Activated CD4-positive, alpha-beta memory T cell treated with anti-CD3 and anti-CD28 coated beads for 36 hours (primary cell): Measurements from ENCODE around the gene GRK5. TPM values are rescaled to one million over a fixed set of nuclear protein-coding genes. Genes with fewer than 3 reads are reported as not detected.

ENCODE experiments used
- CTCF ChIA-PET: fragments of 350-600 bp; sonication (Branson Sonifier 250); formaldehyde crosslinking; loops from one replicate; lab custom pipeline; 2021; ENCODE audit warnings: antibody characterized with exemption, inconsistent platforms; lab: Charles Lee
- POLR2A ChIA-PET: fragments of 350-600 bp; sonication (Branson Sonifier 250); formaldehyde crosslinking; loops from one replicate; lab custom pipeline; 2021; ENCODE audit warnings: antibody characterized with exemption; lab: Charles Lee
- DNase-seq: peaks from one replicate; pipeline ENCODE4 v3.0.0-alpha.2; 2020
- H3K27ac Mint-ChIP-seq: one replicate; pipeline ENCODE4 v1.8.0; 2021; ENCODE audit warnings: mixed read lengths
- H3K27me3 Mint-ChIP-seq: one replicate; pipeline ENCODE4 v1.8.0; 2021; ENCODE audit warnings: mixed read lengths
- H3K36me3 Mint-ChIP-seq: one replicate; pipeline ENCODE4 v1.8.0; 2021; ENCODE audit warnings: mixed read lengths
- H3K4me1 Mint-ChIP-seq: one replicate; pipeline ENCODE4 v1.8.0; 2021; ENCODE audit warnings: low read depth, mixed read lengths
- H3K4me3 Mint-ChIP-seq: one replicate; pipeline ENCODE4 v1.8.0; 2021; ENCODE audit warnings: mild to moderate bottlenecking, mixed read lengths
- H3K9me3 Mint-ChIP-seq: one replicate; pipeline ENCODE4 v1.8.0; 2021; ENCODE audit warnings: mixed read lengths
- intact Hi-C: fragments of 100-400 bp; cut with micrococcal nuclease; formaldehyde crosslinking; loops from one replicate; pipeline ENCODE4 v1.15.1; 2023
- total RNA-seq, 2 experiments: library from RNA; stranded (reverse); gene quantifications; one replicate each; pipeline ENCODE4 v1.2.3, GENCODE V29; 2021

GRK5 gene
- total RNA-seq, 2 experiments from 2014 or later: 22.7 to 23.0 TPM

DNA sequence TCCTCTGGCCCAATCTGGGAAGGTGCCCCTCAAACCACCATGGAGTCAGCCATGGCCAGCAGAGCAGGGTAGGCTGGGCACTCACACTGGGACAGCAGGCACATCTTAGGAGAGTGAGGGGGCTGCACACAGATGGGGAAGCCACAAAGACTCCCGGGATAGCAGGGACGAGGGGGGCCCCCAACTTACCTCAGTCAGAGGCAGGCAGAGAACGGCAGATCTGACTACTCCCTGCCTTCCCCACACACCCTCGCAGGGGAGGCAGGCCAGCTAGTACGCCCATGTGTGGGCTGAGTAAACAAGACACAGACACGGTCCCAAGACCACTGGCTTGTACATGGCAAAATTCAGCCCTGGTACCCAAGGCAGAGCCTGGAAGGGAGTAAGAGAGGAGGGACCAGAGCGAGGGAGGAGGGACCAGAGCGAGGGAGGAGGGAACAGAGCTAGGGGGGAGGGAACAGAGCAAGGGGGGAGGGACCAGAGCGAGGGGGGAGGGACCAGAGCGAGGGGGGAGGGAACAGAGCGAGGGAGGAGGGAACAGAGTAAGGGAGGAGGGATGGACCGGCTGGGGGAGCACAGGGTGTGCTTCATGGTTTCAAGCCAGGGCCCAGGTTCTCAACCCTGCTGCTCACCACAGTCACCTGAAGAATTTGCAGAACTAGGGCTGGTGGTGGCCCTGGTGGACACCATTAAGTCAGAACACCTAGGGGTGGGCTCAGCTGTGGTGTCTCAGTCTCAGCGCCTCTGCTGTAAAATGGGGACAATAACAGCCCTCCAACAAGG is 261.4 kb downstream of the GRK5 start:
- Mint-ChIP-seq H3K27ac (no peak overlapping the region), H3K9me3 (no peaks in the 10 kb centered on the region), H3K27me3 (no peaks in the 10 kb centered on the region), H3K4me1 (peaks cover 17% of the 10 kb centered on the region), H3K4me3 (no peak overlapping the region), H3K36me3 (no peaks in the 10 kb centered on the region)
- ChIA-PET POLR2A (no interaction called here), CTCF (no interaction called here)
- intact Hi-C loops: no loop called here
- DNase-seq: no peak

GRCh38 chr10:119469325-119469707 is 261.9 kb downstream of the GRK5 start:
- H3K27me3 Mint-ChIP-seq: no peaks in the 10 kb centered on the region
- no peak overlapping the region for H3K4me3 Mint-ChIP-seq
- H3K27ac Mint-ChIP-seq: no peak overlapping the region
- ChIA-PET POLR2A (no interaction called here), CTCF (no interaction called here)
- H3K36me3 Mint-ChIP-seq: no peaks in the 10 kb centered on the region
- peaks cover 17% of the 10 kb centered on the region for H3K4me1 Mint-ChIP-seq
- H3K9me3 Mint-ChIP-seq: peaks cover 2% of the 10 kb centered on the region
- DNase-seq: no peak
- intact Hi-C loops: no loop called here

- H3K27me3 Mint-ChIP-seq: no peaks in the 10 kb centered on the region
- ChIA-PET POLR2A (no interaction called here), CTCF (no interaction called here)
- H3K9me3 Mint-ChIP-seq: peaks cover 2% of the 10 kb centered on the region
- no peak for DNase-seq
- H3K4me3 Mint-ChIP-seq: no peak overlapping the region
- no peaks in the 10 kb centered on the region for H3K36me3 Mint-ChIP-seq
- H3K27ac Mint-ChIP-seq: no peak overlapping the region
- intact Hi-C loops: no loop called here
- peaks cover 17% of the 10 kb centered on the region for H3K4me1 Mint-ChIP-seq
These were observed 262.5 kb downstream of the GRK5 start for GRCh38 chr10:119469846-119470245.

- intact Hi-C loops: no loop called here
- Mint-ChIP-seq H3K9me3 (peaks cover 2% of the 10 kb centered on the region), H3K4me1 (peaks cover 9% of the 10 kb centered on the region), H3K4me3 (no peak overlapping the region), H3K27me3 (no peaks in the 10 kb centered on the region), H3K36me3 (no peaks in the 10 kb centered on the region), H3K27ac (no peak overlapping the region)
- DNase-seq: no peak
- POLR2A ChIA-PET: no interaction called here
- CTCF ChIA-PET: interaction anchor here (2.3 kb wide), 1 partner anchor 26 kb away, joined by 8 read pairs; no protein-coding TSS in a partner anchor
These were observed 263.7 kb downstream of the GRK5 start for GRCh38 chr10:119470920-119471702.

DNA sequence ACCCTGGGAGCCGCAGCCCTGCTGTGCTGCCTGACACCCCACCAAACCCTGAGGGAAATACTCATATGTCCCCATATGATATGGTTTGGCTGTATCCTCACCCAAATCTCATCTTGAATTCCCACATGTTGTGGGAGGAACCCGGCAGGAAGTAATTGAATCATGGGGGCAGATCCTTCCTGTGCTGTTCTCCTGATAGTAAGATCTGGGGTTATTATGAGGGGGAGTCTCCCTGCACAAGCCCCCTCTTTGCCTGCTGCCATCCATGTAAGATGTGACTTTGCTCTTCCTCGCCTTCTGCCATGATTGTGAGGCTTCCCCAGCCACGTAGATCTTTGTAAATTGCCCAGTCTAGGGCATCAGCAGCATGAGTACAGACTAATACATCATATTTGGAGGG is 266.4 kb downstream of the GRK5 start:
- Mint-ChIP-seq H3K36me3 (no peaks in the 10 kb centered on the region), H3K9me3 (peaks cover 2% of the 10 kb centered on the region), H3K4me3 (no peak overlapping the region), H3K27me3 (no peaks in the 10 kb centered on the region), H3K4me1 (peaks cover 23% of the 10 kb centered on the region), H3K27ac (no peak overlapping the region)
- no peak for DNase-seq
- POLR2A ChIA-PET: no interaction called here
- CTCF ChIA-PET: no interaction called here
- intact Hi-C loops: no loop called here

GRCh38 chr10:119474606-119475005 is 267.2 kb downstream of the GRK5 start:
- Mint-ChIP-seq H3K36me3 (no peaks in the 10 kb centered on the region), H3K4me1 (peaks cover 31% of the 10 kb centered on the region), H3K4me3 (no peak overlapping the region), H3K27ac (no peak overlapping the region), H3K27me3 (no peaks in the 10 kb centered on the region), H3K9me3 (peaks cover 2% of the 10 kb centered on the region)
- CTCF ChIA-PET: interaction anchor here (0.9 kb wide), 1 partner anchor 268 kb away, joined by 3 read pairs; the partner anchor contains the start of gene GRK5
- POLR2A ChIA-PET: no interaction called here
- intact Hi-C loops: loop anchor here (5.0 kb wide), 1 partner anchor 167 kb away; no protein-coding TSS in a partner anchor
- DNase-seq: no peak

GRCh38 chr10:119477444-119477843 is 270.1 kb downstream of the GRK5 start:
- intact Hi-C loops: loop anchor here (5.0 kb wide), 1 partner anchor 170 kb away; no protein-coding TSS in a partner anchor
- Mint-ChIP-seq H3K4me3 (no peak overlapping the region), H3K27ac (no peak overlapping the region), H3K27me3 (no peaks in the 10 kb centered on the region), H3K9me3 (peaks cover 2% of the 10 kb centered on the region), H3K36me3 (no peaks in the 10 kb centered on the region), H3K4me1 (peaks cover 33% of the 10 kb centered on the region)
- DNase-seq: no peak
- CTCF ChIA-PET: interaction anchor here (0.7 kb wide), 1 partner anchor 60 kb away, joined by 3 read pairs; no protein-coding TSS in a partner anchor
- POLR2A ChIA-PET: no interaction called here

DNA sequence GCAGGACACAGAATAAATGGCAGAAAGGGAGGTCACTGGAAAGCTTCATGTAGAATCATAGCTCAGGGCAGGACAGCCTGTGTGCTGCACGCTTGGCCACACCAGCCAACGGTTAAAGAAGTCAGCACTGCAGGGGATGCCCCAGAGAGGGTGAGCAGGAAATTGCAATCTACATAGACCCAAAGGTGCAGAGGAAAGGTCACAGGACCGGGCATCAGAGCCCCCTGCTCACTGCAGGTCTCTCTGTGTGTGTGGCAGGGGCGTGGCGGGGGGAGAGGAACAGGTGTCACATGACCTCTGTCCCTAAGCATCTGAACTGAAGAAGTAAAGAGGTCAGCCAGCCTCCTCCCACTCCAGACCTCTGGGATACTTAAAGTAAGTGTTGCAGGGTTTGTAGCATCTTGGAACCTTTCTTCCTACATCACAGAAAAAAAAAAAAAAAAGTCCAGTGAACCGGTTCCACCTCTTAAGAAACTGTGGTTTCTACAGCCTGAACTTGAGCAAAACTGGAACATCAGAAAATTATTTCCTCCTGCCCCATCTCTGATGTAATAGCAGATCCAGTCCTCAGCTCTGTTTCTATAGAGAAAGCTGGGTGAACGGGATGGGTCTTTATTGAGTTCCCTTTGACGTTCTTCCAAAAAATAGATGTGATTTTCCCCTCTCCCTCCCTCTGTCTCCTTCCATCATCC is 270.9 kb downstream of the GRK5 start:
- intact Hi-C loops: loop anchor here (1.0 to 5.0 kb wide), 4 partner anchors 17 to 171 kb away; no protein-coding TSS in a partner anchor
- ChIA-PET POLR2A (no interaction called here), CTCF (interaction anchor here (0.6 to 3.1 kb wide), 6 partner anchors 11 to 279 kb away, joined by 3 to 14 read pairs (median 3); no protein-coding TSS in a partner anchor)
- peak; percentile 67 for DNase-seq
- peaks cover 33% of the 10 kb centered on the region for H3K4me1 Mint-ChIP-seq
- no peaks in the 10 kb centered on the region for H3K36me3 Mint-ChIP-seq
- H3K4me3 Mint-ChIP-seq: peak overlapping the region; percentile 17
- no peaks in the 10 kb centered on the region for H3K27me3 Mint-ChIP-seq
- H3K9me3 Mint-ChIP-seq: peaks cover 2% of the 10 kb centered on the region
- peak overlapping the region; percentile 49 for H3K27ac Mint-ChIP-seq

DNA sequence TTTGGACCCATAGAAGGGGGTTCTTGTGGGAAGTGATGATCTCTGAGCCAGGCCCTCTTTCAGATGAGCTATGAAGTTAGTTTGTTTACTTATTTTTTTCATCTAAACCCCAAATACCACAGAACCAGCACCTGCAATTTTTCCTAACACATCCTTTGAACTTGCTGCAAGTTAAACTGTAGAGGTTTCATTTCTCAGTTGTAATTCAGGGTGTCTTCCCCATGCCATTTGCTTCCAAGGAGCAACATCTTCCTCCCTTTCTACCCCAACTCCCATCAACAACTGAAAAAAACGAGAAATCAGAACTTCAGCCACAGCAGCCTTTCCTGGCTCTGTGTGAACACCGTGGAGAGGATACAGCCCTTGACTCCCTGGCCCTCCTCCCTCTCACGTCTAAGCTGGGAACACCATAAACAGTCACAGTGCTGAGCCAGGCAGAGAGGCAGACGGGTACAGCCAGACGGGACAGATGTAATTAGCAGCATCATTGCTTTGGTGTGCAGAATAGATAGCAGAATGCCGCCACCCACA is 271.5 kb downstream of the GRK5 start:
- Mint-ChIP-seq H3K4me1 (peaks cover 33% of the 10 kb centered on the region), H3K36me3 (no peaks in the 10 kb centered on the region), H3K9me3 (peaks cover 1% of the 10 kb centered on the region), H3K27me3 (no peaks in the 10 kb centered on the region), H3K27ac (peak overlapping the region; percentile 49), H3K4me3 (peak overlapping the region; percentile 17)
- DNase-seq: no peak
- ChIA-PET POLR2A (no interaction called here), CTCF (interaction anchor here (0.6 to 3.1 kb wide), 5 partner anchors 11 to 279 kb away, joined by 3 to 14 read pairs (median 3); no protein-coding TSS in a partner anchor)
- intact Hi-C loops: loop anchor here (1.0 to 5.0 kb wide), 4 partner anchors 18 to 172 kb away; no protein-coding TSS in a partner anchor

- no peaks in the 10 kb centered on the region for H3K27me3 Mint-ChIP-seq
- no peak overlapping the region for H3K4me3 Mint-ChIP-seq
- intact Hi-C loops: loop anchor here (2.0 to 5.0 kb wide), 2 partner anchors 19 to 172 kb away; no protein-coding TSS in a partner anchor
- CTCF ChIA-PET: interaction anchor here (3.1 kb wide), 1 partner anchor 10 kb away, joined by 14 read pairs; no protein-coding TSS in a partner anchor
- DNase-seq: no peak
- no peak overlapping the region for H3K27ac Mint-ChIP-seq
- no peaks in the 10 kb centered on the region for H3K9me3 Mint-ChIP-seq
- POLR2A ChIA-PET: no interaction called here
- no peaks in the 10 kb centered on the region for H3K36me3 Mint-ChIP-seq
- peaks cover 33% of the 10 kb centered on the region for H3K4me1 Mint-ChIP-seq
These were observed 272.2 kb downstream of the GRK5 start for GRCh38 chr10:119479532-119479931.

GRCh38 chr10:119480667-119481066 is 273.3 kb downstream of the GRK5 start:
- H3K27ac Mint-ChIP-seq: no peak overlapping the region
- H3K36me3 Mint-ChIP-seq: no peaks in the 10 kb centered on the region
- CTCF ChIA-PET: interaction anchor here (0.6 to 3.1 kb wide), 3 partner anchors 9 to 281 kb away, joined by 3 to 14 read pairs (median 3); no protein-coding TSS in a partner anchor
- intact Hi-C loops: no loop called here
- H3K4me1 Mint-ChIP-seq: peaks cover 33% of the 10 kb centered on the region
- POLR2A ChIA-PET: interaction anchor here (0.6 to 1.3 kb wide), 2 partner anchors 9 to 1592 kb away, joined by 3 read pairs; no protein-coding TSS in a partner anchor
- H3K4me3 Mint-ChIP-seq: no peak overlapping the region
- DNase-seq: no peak
- H3K9me3 Mint-ChIP-seq: no peaks in the 10 kb centered on the region
- H3K27me3 Mint-ChIP-seq: no peaks in the 10 kb centered on the region
